ENCODE measurements around the gene RAC2. TPM values are rescaled to one million over a fixed set of nuclear protein-coding genes. Genes with fewer than 3 reads are reported as not detected.

The RAC2 gene
- total and polyA plus RNA-seq, 2 of the 8 experiments (the other 6 are each of a cell fraction or from before 2014, with no cell fraction given) = 2.3 to 4.3 TPM

- no peak within 1 kb of the TSS for H4K8ac ChIP-seq (ENCODE audit: extremely low read depth, insufficient read depth, low read length)
- FAIRE-seq = no peak
- H2AFZ ChIP-seq (ENCODE audit: low read length) = no peak within 1 kb of the TSS
These were observed 38.3 kb upstream of the RAC2 start, which contains the start of gene CYTH4 for GRCh38 chr22:37282385-37282677. Gene CYTH4 (plus strand): TSS chr22:37282508. CDS start chr22:37282570, 62 bp downstream.

More at GRCh38 chr22:37282385-37282677, 38.3 kb upstream of the RAC2 start, which contains the start of gene CYTH4:
- Histone ChIP-seq H2BK5ac (ENCODE audit: low read depth, low read length) (no peak within 1 kb of the TSS), H3K14ac (ENCODE audit: insufficient read length) (no peak within 1 kb of the TSS), H2BK15ac (ENCODE audit: low read length) (0 out of 2 replicates have a peak within 1 kb of the TSS, but pooled peaks have one; percentile 19), H3K27me3 (replicated peaks in 1 of 4; ENCODE audit: control insufficient read depth in 3 of 4, extremely low read depth in 1 of 4, insufficient read depth in 3 of 4, low read length in 3 of 4) (no peaks in the 10 kb centered on the region; a peak in 2 of 7 replicates), H3K9me3 (ENCODE audit: insufficient read depth in 2 of 2, low read depth in 1 of 2, low read length in 1 of 2) (no peaks in the 10 kb centered on the region), H3K56ac (replicated peaks; ENCODE audit: insufficient read length, low read depth, low read length) (no peak within 1 kb of the TSS), H3K4ac (replicated peaks; ENCODE audit: insufficient read length, low read depth, low read length) (no peak within 1 kb of the TSS), H3K18ac (ENCODE audit: extremely low read depth, low read length) (no peak within 1 kb of the TSS; the same call in none of the 2 replicates), H2BK120ac (replicated peaks; ENCODE audit: low read depth, low read length) (no peak within 1 kb of the TSS), H3K36me3 (ENCODE audit: control insufficient read depth in 2 of 4, insufficient read depth in 4 of 4, low read length in 3 of 4) (no peaks in the 10 kb centered on the region), H4K20me1 (replicated peaks in 1 of 2; ENCODE audit: control insufficient read depth in 1 of 2, insufficient read depth in 2 of 2, low read length in 2 of 2) (no peaks in the 10 kb centered on the region), H3K23me2 (ENCODE audit: low read depth, low read length) (no peaks in the 10 kb centered on the region), H3K4me3 (ENCODE audit: extremely low read depth in 1 of 4, insufficient read depth in 2 of 4, low read depth in 3 of 4, low read length in 4 of 4) (no peak within 1 kb of the TSS), H4K5ac (ENCODE audit: insufficient read length, low read depth, low read length) (no peak within 1 kb of the TSS), H3K4me2 (ENCODE audit: insufficient read depth in 1 of 2, low read depth in 2 of 2, low read length in 2 of 2) (no peak within 1 kb of the TSS), H3K27ac (ENCODE audit: low read depth, low read length) (no peak within 1 kb of the TSS), H3K9ac (replicated peaks in 1 of 4; ENCODE audit: extremely low read depth in 1 of 4, low read depth in 3 of 4, low read length in 3 of 4) (no peak within 1 kb of the TSS), H2BK20ac (ENCODE audit: low read length) (no peak within 1 kb of the TSS), H3K79me2 (ENCODE audit: control insufficient read depth in 1 of 2, insufficient read depth in 2 of 2, low read length in 2 of 2) (no peaks in the 10 kb centered on the region), H2BK12ac (ENCODE audit: low read depth, low read length) (no peak within 1 kb of the TSS), H2AK5ac (ENCODE audit: low read depth, low read length) (no peak within 1 kb of the TSS), H3K79me1 (ENCODE audit: low read depth, low read length) (no peaks in the 10 kb centered on the region), H3K4me1 (replicated peaks in 1 of 4; ENCODE audit: control insufficient read depth in 3 of 4, insufficient read depth in 4 of 4, low read length in 3 of 4) (peaks cover 0 to 15% (median 4%) of the 10 kb centered on the region in 4 experiments; a peak in 4 of 7 replicates), H4K91ac (replicated peaks; ENCODE audit: insufficient read length, low read length) (peak within 1 kb of the TSS; percentile 16), H3K23ac (ENCODE audit: insufficient read length) (no peak within 1 kb of the TSS)
- POLR2A ChIA-PET (ENCODE audit: partially characterized antibody) = no interaction called here
- no peak for TF ChIP-seq EP300 (IDR thresholded peaks at IDR 0.05; ENCODE audit: borderline replicate concordance in 1 of 2, low read depth in 2 of 2, low read length in 2 of 2)
- no peak for TF ChIP-seq POLR2A (IDR thresholded peaks at IDR 0.05; ENCODE audit: control extremely low read depth in 1 of 2, low read depth in 2 of 2, low read length in 2 of 2)
- CTCF ChIA-PET (ENCODE audit: partially characterized antibody) = interaction anchor here (0.9 to 4.7 kb wide), 6 partner anchors 10 to 71 kb away, joined by 3 to 32 read pairs (median 4); no protein-coding TSS in a partner anchor
- WGBS, 2 experiments (ENCODE audit: extremely low coverage in 1 of 2, insufficient coverage in 1 of 2, insufficient read length in 1 of 2, insufficient replicate concordance in 2 of 2, low coverage in 1 of 2, low lambda C conversion rate in 2 of 2, missing lambda C conversion rate in 1 of 2) = 80% methylated on average over 12 of the region's 12 CpGs; no CpG with 5 or more reads in 1 of the 2 experiments
- DNase-seq (ENCODE audit: low read depth in 1 of 2, low spot score in 2 of 2) = no peak
